Measurements from ENCODE around the gene GZMB. TPM values are rescaled to one million over a fixed set of nuclear protein-coding genes. Genes with fewer than 3 reads are reported as not detected.

GZMB gene
- total and polyA plus RNA-seq, 7 donors: 0.22 to 1.0 (median 0.46) TPM; not detected in 1

DNA sequence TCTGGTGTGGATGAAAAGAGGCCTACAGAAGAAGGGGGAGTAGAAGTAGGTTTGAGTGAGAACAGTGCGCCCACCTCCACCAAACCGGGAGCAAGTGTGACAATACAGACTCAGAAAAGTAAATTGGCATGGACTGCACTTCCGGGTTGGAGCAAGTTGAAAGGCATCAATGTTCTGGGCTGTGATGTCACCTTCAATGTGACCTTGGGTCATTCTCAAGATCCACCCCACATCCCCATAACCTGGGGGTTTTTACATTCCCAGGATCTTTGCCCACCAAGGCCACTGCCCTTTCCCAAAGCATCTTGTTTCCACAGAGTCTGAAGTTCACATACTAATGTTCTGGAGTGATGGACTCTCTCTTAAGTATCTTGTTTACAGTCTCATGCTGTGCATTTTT is 5.3 kb upstream of the GZMB start:
- 77 to 84% (median 80%) methylated on average over 3 of the region's 3 CpGs for WGBS, 3 donors
- TF ChIP-seq, protein P1, sequence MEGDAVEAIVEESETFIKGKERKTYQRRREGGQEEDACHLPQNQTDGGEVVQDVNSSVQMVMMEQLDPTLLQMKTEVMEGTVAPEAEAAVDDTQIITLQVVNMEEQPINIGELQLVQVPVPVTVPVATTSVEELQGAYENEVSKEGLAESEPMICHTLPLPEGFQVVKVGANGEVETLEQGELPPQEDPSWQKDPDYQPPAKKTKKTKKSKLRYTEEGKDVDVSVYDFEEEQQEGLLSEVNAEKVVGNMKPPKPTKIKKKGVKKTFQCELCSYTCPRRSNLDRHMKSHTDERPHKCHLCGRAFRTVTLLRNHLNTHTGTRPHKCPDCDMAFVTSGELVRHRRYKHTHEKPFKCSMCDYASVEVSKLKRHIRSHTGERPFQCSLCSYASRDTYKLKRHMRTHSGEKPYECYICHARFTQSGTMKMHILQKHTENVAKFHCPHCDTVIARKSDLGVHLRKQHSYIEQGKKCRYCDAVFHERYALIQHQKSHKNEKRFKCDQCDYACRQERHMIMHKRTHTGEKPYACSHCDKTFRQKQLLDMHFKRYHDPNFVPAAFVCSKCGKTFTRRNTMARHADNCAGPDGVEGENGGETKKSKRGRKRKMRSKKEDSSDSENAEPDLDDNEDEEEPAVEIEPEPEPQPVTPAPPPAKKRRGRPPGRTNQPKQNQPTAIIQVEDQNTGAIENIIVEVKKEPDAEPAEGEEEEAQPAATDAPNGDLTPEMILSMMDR (IDR thresholded peaks at IDR 0.05): no peak

DNA sequence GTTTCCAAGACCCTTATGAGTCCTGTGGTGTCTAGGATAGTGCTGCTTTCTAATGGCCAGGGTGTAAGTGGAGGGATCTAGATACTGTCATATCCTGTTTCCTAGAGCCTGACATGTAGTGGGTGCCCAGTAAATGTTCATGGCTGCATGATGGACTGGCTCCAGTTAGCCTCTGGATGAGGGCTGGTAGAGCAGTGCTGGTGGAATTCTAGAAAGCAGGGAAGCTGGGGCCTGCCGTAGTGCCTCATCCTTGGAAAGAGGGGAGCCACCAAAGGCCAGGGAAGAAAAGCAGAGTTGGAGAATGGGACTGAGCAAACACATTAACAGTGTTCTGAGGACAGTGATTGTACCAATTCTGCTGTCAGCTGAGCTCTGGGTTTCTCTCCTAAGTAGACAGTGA is 637 bp downstream of the GZMB start:
- intact Hi-C loops (cut with DNase I): no loop called here
- no peak for ATAC-seq
- WGBS, 3 donors: 79 to 84% (median 83%) methylated on average over 1 of the region's 1 CpG
- TF ChIP-seq, protein P1 (IDR thresholded peaks at IDR 0.05): no peak
- Histone ChIP-seq H3K4me3 (no peak overlapping the region), H3K27ac (no peak overlapping the region), H3K27me3 (ENCODE audit: insufficient read depth in 3 of 3, low read length in 2 of 3) (no peaks in the 10 kb centered on the region), H3K4me1 (no peaks in the 10 kb centered on the region), H3K9me3 (no peaks in the 10 kb centered on the region), H3K36me3 (ENCODE audit: insufficient read depth in 1 of 2, low read depth in 1 of 2) (no peaks in the 10 kb centered on the region)
- DNase-seq: no peak

More for the DNA sequence above, 5.3 kb upstream of the GZMB start:
- Histone ChIP-seq H3K9me3 (no peaks in the 10 kb centered on the region), H3K4me3 (no peak overlapping the region), H3K4me1 (no peaks in the 10 kb centered on the region), H3K36me3 (ENCODE audit: insufficient read depth in 1 of 2, low read depth in 1 of 2) (no peaks in the 10 kb centered on the region), H3K27ac (no peak overlapping the region), H3K27me3 (ENCODE audit: insufficient read depth in 3 of 3, low read length in 2 of 3) (peaks cover 0 to 2% (median 0%) of the 10 kb centered on the region in 3 donors)
- DNase-seq: no peak
- ATAC-seq: no peak
- intact Hi-C loops (cut with DNase I): no loop called here

DNA sequence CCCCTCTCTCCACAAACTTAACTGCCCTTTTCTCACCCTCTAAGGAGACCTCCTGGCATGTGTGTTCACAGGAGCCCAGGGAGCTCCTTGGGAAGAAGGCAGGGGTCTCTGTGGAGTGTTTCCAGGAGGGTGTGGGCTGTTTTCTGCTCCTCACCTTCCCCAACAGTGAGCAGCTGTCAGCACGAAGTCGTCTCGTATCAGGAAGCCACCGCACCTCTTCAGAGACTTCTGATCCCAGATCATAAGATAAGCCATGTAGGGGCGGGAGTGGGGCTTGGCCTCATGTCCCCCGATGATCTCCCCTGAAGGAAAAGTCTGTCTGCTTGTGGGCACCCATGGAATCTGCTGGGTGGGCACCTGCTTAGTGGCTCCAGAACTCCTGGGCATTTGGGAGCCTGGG is 1.2 kb downstream of the GZMB start:
- H3K4me1 ChIP-seq: no peaks in the 10 kb centered on the region
- DNase-seq (no peak), ATAC-seq (no peak)
- no peaks in the 10 kb centered on the region for H3K27me3 ChIP-seq (ENCODE audit: insufficient read depth in 3 of 3, low read length in 2 of 3)
- no peaks in the 10 kb centered on the region for H3K9me3 ChIP-seq
- H3K4me3 ChIP-seq: no peak overlapping the region
- intact Hi-C loops (cut with DNase I): no loop called here
- TF ChIP-seq, protein P1 (IDR thresholded peaks at IDR 0.05): no peak
- no peaks in the 10 kb centered on the region for H3K36me3 ChIP-seq (ENCODE audit: insufficient read depth in 1 of 2, low read depth in 1 of 2)
- WGBS, 3 donors: 55 to 59% (median 59%) methylated on average over 6 of the region's 6 CpGs
- no peak overlapping the region for H3K27ac ChIP-seq

DNA sequence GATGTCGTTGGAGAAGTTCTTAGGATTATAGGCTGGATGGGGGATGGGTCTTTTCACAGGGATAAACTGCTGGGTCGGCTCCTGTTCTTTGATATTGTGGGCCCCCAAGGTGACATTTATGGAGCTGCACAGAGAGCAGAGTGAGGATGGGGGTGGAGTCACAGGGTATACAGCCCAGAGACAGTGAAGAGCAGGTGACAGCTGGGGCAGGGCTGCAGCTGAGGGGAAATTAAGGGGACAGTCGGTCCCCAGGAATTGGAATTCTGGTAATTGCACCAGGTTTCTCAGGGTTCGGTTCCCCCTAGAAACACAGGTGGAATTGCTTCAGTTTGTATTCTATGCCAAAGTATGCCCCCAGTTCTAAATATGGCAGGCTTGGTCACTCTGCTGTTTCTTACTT is 1.7 kb downstream of the GZMB start:
- Histone ChIP-seq H3K36me3 (ENCODE audit: insufficient read depth in 1 of 2, low read depth in 1 of 2) (no peaks in the 10 kb centered on the region), H3K27me3 (ENCODE audit: insufficient read depth in 3 of 3, low read length in 2 of 3) (no peaks in the 10 kb centered on the region), H3K4me1 (no peaks in the 10 kb centered on the region), H3K4me3 (no peak overlapping the region), H3K27ac (no peak overlapping the region), H3K9me3 (no peaks in the 10 kb centered on the region)
- WGBS, 3 donors: 46 to 52% (median 51%) methylated on average over 4 of the region's 4 CpGs
- TF ChIP-seq, protein P1 (IDR thresholded peaks at IDR 0.05): no peak
- intact Hi-C loops (cut with DNase I): no loop called here
- DNase-seq (no peak), ATAC-seq (no peak)

DNA sequence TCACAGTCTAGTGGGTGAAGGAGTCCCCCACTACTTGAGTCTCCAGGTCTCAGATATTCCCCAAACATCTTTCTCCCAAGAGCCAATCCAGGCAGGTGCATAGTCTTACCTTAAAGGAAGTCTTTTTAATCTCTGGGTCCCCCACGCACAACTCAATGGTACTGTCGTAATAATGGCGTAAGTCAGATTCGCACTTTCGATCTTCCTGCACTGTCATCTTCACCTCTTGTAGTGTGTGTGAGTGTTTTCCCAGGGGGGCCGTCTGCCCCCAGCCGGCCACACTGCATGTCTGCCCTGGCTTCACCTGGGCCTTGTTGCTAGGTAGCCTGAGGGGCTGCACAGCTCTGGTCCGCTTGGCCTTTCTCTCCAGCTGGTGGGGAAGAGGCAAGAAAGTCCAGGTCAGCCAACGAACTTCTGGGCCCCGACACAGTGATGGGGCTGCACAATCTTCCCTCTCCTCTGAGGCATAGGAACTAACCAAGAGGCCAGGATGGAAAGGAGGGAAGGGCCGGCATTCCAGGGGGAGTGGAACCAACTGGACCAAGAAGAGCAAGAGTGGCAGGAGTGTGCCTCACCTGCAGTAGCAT is 2.1 kb downstream of the GZMB start:
- TF ChIP-seq, protein P1 (IDR thresholded peaks at IDR 0.05): no peak
- DNase-seq (no peak), ATAC-seq (no peak)
- Histone ChIP-seq H3K4me1 (no peaks in the 10 kb centered on the region), H3K9me3 (no peaks in the 10 kb centered on the region), H3K4me3 (no peak overlapping the region), H3K27me3 (ENCODE audit: insufficient read depth in 3 of 3, low read length in 2 of 3) (no peaks in the 10 kb centered on the region), H3K36me3 (ENCODE audit: insufficient read depth in 1 of 2, low read depth in 1 of 2) (no peaks in the 10 kb centered on the region), H3K27ac (no peak overlapping the region)
- intact Hi-C loops (cut with DNase I): no loop called here
- WGBS, 3 donors: 90 to 92% (median 91%) methylated on average over 11 of the region's 11 CpGs

All from psoas muscle (tissue), 8 donors.